Adrenal gland (tissue), 12 donors: Measurements from ENCODE around the gene ARHGEF4. TPM values are rescaled to one million over a fixed set of nuclear protein-coding genes. Genes with fewer than 3 reads are reported as not detected.

ENCODE experiments used
- DNase-seq, 7 donors: peaks; one replicate each; pipeline ENCODE4 v3.0.0-alpha.2; 2019 to 2020
- H3K27ac ChIP-seq, 5 donors: fragments of 200-600 bp; sonication (generic) in 4 of 5; 1 replicate in 3 of 5; 2 replicates in 2 of 5; pipeline versions ENCODE4 v1.5.1 to v1.8.0; 2016 to 2020; ENCODE audit warnings: mild to moderate bottlenecking in 1 of 5
- H3K27me3 ChIP-seq: fragments of 200-600 bp; 2 replicates; pipeline ENCODE4 v1.8.0; 2021
- H3K36me3 ChIP-seq, 2 donors: fragments of 200-600 bp; replicated peaks in 1 of 2; 1 replicate in 1 of 2; 2 replicates in 1 of 2; pipeline versions ENCODE4 v1.5.1 to v1.8.0; 2018 to 2022
- H3K4me1 ChIP-seq, 2 donors: fragments of 200-600 bp; replicated peaks in 1 of 2; 1 replicate in 1 of 2; 2 replicates in 1 of 2; pipeline versions ENCODE4 v1.5.1 to v1.8.0; 2018 to 2021
- H3K4me3 ChIP-seq, 4 donors: fragments of 200-600 bp; sonication (generic) in 3 of 4; one replicate each; pipeline ENCODE4 v1.5.1; 2016 to 2018
- H3K9me3 ChIP-seq, 3 donors: fragments of 200-600 bp; sonication (generic) in 1 of 3; replicated peaks in 1 of 3; 1 replicate in 2 of 3; 2 replicates in 1 of 3; pipeline versions ENCODE4 v1.5.1 to v1.8.0; 2016 to 2021
- POLR2A ChIP-seq, 2 donors: fragments of 450-650 bp; IDR thresholded peaks; one replicate each; pipeline ENCODE4 v1.6.1; 2017; ENCODE audit warnings: antibody characterized with exemption in 2 of 2, mild to moderate bottlenecking in 2 of 2, moderate library complexity in 1 of 2
- WGBS, 4 donors: extraction: QIAGEN DNeasy Blood & Tissue Kit in 2 of 4; methylation state at CpG; one replicate each; pipeline versions ENCODE4 v1.1.5 to v1.1.7; 2013 to 2017; 5-methylcytosine and 5-hydroxymethylcytosine counted together
- intact Hi-C, 2 donors: fragments of 100-400 bp; cut with DNase I; formaldehyde crosslinking; loops; one replicate each; pipeline versions ENCODE4 v1.14.1 to v1.15.0; 2022 to 2023
- polyA plus RNA-seq, 3 donors: library from polyadenylated mRNA; stranded (reverse); fragments of 200-250 nt in 2 of 3; fragments of 350-450 nt in 1 of 3; fragmentation: Illumina TruSeq in 1 of 3; extraction: RNeasy Lipid Tissue Mini Kit (QIAGEN cat#74804) in 1 of 3; gene quantifications; one replicate each; pipeline ENCODE4 v1.2.3, GENCODE V29; 2013 to 2014
- total RNA-seq, 9 donors: library from RNA; depleted of rRNA in 4 of 9; stranded (reverse); fragments of >200 nt in 4 of 9; fragments of 120-200 nt in 1 of 9; fragmentation: NEBNext Ultra II Directional in 1 of 9; extraction: Animal tissue kit (Norgen Biotek cat#: 25700) in 1 of 9; gene quantifications; one replicate each; pipeline versions ENCODE4 v1.1.0 to v1.2.4, GENCODE V29; 2013 to 2023
- TF ChIP-seq, protein P1 (sequence below), 6 experiments: fragments of 450-650 bp in 4 of 6; fragments of 200-600 bp in 2 of 6; sonication (generic) in 1 of 6; IDR thresholded peaks; 1 replicate in 5 of 6; 2 replicates in 1 of 6; pipeline versions ENCODE4 v1.5.1 to v1.8.0; 2016 to 2021; ENCODE audit warnings: antibody characterized with exemption in 6 of 6, mild to moderate bottlenecking in 2 of 6, moderate library complexity in 1 of 6
- donor health status: healthy with polysubstance abuse.
- donor health status: Bipolar disorder and iron deficiency.
- donor health status: DM: yes; HTN: yes; CAD: no.
- donor health status: DM: no; HTN: no; CAD: no.
- donor health status: DM: no; HTN: no; CAD: no.
- donor health status: DM: yes; HTN: yes; CAD: no.

Gene ARHGEF4
- total and polyA plus RNA-seq, 12 donors = 0.97 to 40.4 (median 5.1) TPM

DNA sequence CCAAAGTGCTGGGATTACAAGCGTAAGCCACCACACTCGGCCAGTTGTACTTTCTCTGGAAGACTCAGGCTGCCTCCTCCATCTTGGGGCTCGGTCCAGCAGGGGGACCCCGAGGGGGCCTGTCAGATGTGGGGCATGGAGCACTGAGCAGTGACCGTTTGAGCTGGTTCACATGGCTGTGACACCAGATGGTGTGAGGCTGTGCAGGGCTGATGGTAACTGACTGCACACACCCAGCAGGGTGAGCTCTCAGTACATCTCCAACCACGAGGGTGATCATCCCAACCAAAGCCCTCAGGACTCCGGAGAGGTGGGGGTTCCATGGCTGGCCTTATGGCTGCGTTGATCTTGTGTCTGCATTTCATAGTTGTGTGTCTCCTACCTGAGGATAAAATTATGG, 193.1 kb downstream of the ARHGEF4 start:
- no peak for DNase-seq
- Histone ChIP-seq H3K4me3 (no peak overlapping the region), H3K27ac (no peak overlapping the region), H3K27me3 (no peaks in the 10 kb centered on the region), H3K9me3 (no peaks in the 10 kb centered on the region), H3K36me3 (no peaks in the 10 kb centered on the region), H3K4me1 (peaks cover 0 to 3% of the 10 kb centered on the region in 2 donors)
- TF ChIP-seq, protein P1, sequence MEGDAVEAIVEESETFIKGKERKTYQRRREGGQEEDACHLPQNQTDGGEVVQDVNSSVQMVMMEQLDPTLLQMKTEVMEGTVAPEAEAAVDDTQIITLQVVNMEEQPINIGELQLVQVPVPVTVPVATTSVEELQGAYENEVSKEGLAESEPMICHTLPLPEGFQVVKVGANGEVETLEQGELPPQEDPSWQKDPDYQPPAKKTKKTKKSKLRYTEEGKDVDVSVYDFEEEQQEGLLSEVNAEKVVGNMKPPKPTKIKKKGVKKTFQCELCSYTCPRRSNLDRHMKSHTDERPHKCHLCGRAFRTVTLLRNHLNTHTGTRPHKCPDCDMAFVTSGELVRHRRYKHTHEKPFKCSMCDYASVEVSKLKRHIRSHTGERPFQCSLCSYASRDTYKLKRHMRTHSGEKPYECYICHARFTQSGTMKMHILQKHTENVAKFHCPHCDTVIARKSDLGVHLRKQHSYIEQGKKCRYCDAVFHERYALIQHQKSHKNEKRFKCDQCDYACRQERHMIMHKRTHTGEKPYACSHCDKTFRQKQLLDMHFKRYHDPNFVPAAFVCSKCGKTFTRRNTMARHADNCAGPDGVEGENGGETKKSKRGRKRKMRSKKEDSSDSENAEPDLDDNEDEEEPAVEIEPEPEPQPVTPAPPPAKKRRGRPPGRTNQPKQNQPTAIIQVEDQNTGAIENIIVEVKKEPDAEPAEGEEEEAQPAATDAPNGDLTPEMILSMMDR (IDR thresholded peaks at IDR 0.05) = no peak
- no peak for TF ChIP-seq POLR2A (IDR thresholded peaks at IDR 0.05)
- 68 to 77% (median 75%) methylated on average over 6 to 8 of the region's 8 CpGs for WGBS, 4 donors
- intact Hi-C loops = no loop called here

DNA sequence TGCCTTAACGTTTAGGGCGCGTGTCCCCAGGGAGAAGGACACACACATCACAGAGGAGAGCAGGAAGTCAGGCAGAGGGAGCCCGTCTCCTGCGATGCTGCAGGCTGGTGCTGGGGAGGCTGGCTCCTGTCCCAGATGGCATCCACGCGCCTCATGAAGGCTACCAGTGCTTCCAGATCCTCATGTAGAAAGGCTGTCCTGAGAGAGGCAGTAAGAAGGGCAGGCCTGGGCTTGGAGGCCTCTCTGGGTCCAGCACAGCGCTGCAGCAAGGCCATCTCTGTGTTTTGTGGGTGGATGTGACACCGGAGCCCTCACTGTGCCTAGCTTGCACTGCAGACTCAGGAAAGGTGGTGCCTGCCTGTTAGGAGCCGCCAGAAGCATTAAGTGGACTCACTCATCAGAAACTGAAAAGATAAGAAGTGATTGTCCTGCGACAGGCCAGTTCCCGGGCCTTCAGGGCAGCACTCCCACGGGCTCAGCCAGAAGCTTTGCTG, 193.8 kb downstream of the ARHGEF4 start:
- Histone ChIP-seq H3K27ac (no peak overlapping the region), H3K36me3 (no peaks in the 10 kb centered on the region), H3K27me3 (peaks cover 2% of the 10 kb centered on the region), H3K4me3 (no peak overlapping the region), H3K4me1 (peaks cover 0 to 3% of the 10 kb centered on the region in 2 donors), H3K9me3 (no peaks in the 10 kb centered on the region)
- intact Hi-C loops = no loop called here
- 63 to 74% (median 65%) methylated on average over 10 to 13 of the region's 13 CpGs for WGBS, 4 donors
- TF ChIP-seq, protein P1 (IDR thresholded peaks at IDR 0.05) = no peak
- no peak for TF ChIP-seq POLR2A (IDR thresholded peaks at IDR 0.05)
- DNase-seq = peak in 4 of 7 donors; percentile 18 to 73 (median 35)

GRCh38 chr2:131031431-131031841, 194.7 kb downstream of the ARHGEF4 start:
- 86 to 89% (median 89%) methylated on average over 9 of the region's 9 CpGs for WGBS, 4 donors
- intact Hi-C loops = no loop called here

GRCh38 chr2:131031875-131032274, 195.2 kb downstream of the ARHGEF4 start:
- peaks cover 0 to 3% of the 10 kb centered on the region in 2 donors for H3K4me1 ChIP-seq
- H3K27ac ChIP-seq = no peak overlapping the region
- 76 to 100% (median 76%) methylated on average over 1 to 9 of the region's 9 CpGs; no CpG with 5 or more reads in 1 of the 4 donors for WGBS, 4 donors
- intact Hi-C loops = no loop called here
- TF ChIP-seq, protein P1 (IDR thresholded peaks at IDR 0.05) = no peak
- TF ChIP-seq POLR2A (IDR thresholded peaks at IDR 0.05) = no peak
- no peaks in the 10 kb centered on the region for H3K36me3 ChIP-seq
- H3K9me3 ChIP-seq = no peaks in the 10 kb centered on the region
- peak in 1 of 7 donors; percentile 10 for DNase-seq
- no peak overlapping the region for H3K4me3 ChIP-seq
- peaks cover 6% of the 10 kb centered on the region for H3K27me3 ChIP-seq

More at GRCh38 chr2:131031431-131031841, 194.7 kb downstream of the ARHGEF4 start:
- Histone ChIP-seq H3K36me3 (no peaks in the 10 kb centered on the region), H3K9me3 (no peaks in the 10 kb centered on the region), H3K4me1 (peaks cover 0 to 3% of the 10 kb centered on the region in 2 donors), H3K4me3 (no peak overlapping the region), H3K27ac (no peak overlapping the region), H3K27me3 (peaks cover 6% of the 10 kb centered on the region)
- TF ChIP-seq, protein P1 (IDR thresholded peaks at IDR 0.05) = no peak
- no peak for DNase-seq
